ENCODE results near the gene PDGFA.

Gene PDGFA

GRCh38 chr7:556837-557557 is 37.4 kb upstream of the PDGFA start:
- Histone ChIP-seq H3K27me3 (ENCODE audit: control insufficient read depth, low read length) (no peaks in the 10 kb centered on the region), H3K36me3 (ENCODE audit: control insufficient read depth, low read length) (no peaks in the 10 kb centered on the region), H3F3A (ENCODE audit: control insufficient read depth, insufficient read depth) (no peaks in the 10 kb centered on the region), H3K4me1 (ENCODE audit: control insufficient read depth, low read length) (no peaks in the 10 kb centered on the region), H3K4me2 (ENCODE audit: low read length) (no peak overlapping the region), H4K20me1 (ENCODE audit: control insufficient read depth, insufficient read depth, low read depth, low read length) (no peaks in the 10 kb centered on the region), H3K4me3 (ENCODE audit: low read length) (no peak overlapping the region), H3K27ac (ENCODE audit: low read depth, low read length) (no peak overlapping the region), H3K9me3 (ENCODE audit: control insufficient read depth, insufficient read depth, low read length) (peaks cover 12% of the 10 kb centered on the region; the same call in 1 of the 2 replicates), H3K79me2 (ENCODE audit: control insufficient read depth, low read length) (no peaks in the 10 kb centered on the region), H3K9me2 (replicated peaks; ENCODE audit: control insufficient read depth, low read length) (no peaks in the 10 kb centered on the region)
- TF ChIP-seq CTCF (IDR thresholded peaks at IDR 0.05; ENCODE audit: low read depth, low read length, poor library complexity, severe bottlenecking) (no peak), EZH2phosphoT487 (IDR thresholded peaks at IDR 0.05; ENCODE audit: borderline replicate concordance, low read length) (no peak)

- no peak overlapping the region for H3K4me3 ChIP-seq (ENCODE audit: low read length)
Measured at GRCh38 chr7:556291-556826, 36.7 kb upstream of the PDGFA start.

GRCh38 chr7:555551-556160 is 36.0 kb upstream of the PDGFA start:
- H3K4me3 ChIP-seq (ENCODE audit: low read length): no peak overlapping the region
- H3K36me3 ChIP-seq (ENCODE audit: control insufficient read depth, low read length): no peaks in the 10 kb centered on the region
- TF ChIP-seq EZH2phosphoT487 (IDR thresholded peaks at IDR 0.05; ENCODE audit: borderline replicate concordance, low read length) (no peak), CTCF (IDR thresholded peaks at IDR 0.05; ENCODE audit: low read depth, low read length, poor library complexity, severe bottlenecking) (no peak)
- H3K27me3 ChIP-seq (ENCODE audit: control insufficient read depth, low read length): no peaks in the 10 kb centered on the region
- no peak overlapping the region for H3K27ac ChIP-seq (ENCODE audit: low read depth, low read length)
- H3K9me3 ChIP-seq (ENCODE audit: control insufficient read depth, insufficient read depth, low read length): peaks cover 12% of the 10 kb centered on the region; the same call in 1 of the 2 replicates
- H3F3A ChIP-seq (ENCODE audit: control insufficient read depth, insufficient read depth): no peaks in the 10 kb centered on the region
- H4K20me1 ChIP-seq (ENCODE audit: control insufficient read depth, insufficient read depth, low read depth, low read length): no peaks in the 10 kb centered on the region
- H3K4me2 ChIP-seq (ENCODE audit: low read length): no peak overlapping the region
- H3K79me2 ChIP-seq (ENCODE audit: control insufficient read depth, low read length): no peaks in the 10 kb centered on the region
- no peaks in the 10 kb centered on the region for H3K9me2 ChIP-seq (replicated peaks; ENCODE audit: control insufficient read depth, low read length)
- no peaks in the 10 kb centered on the region for H3K4me1 ChIP-seq (ENCODE audit: control insufficient read depth, low read length)

More at GRCh38 chr7:556291-556826, 36.7 kb upstream of the PDGFA start:
- no peaks in the 10 kb centered on the region for H4K20me1 ChIP-seq (ENCODE audit: control insufficient read depth, insufficient read depth, low read depth, low read length)
- no peak overlapping the region for H3K27ac ChIP-seq (ENCODE audit: low read depth, low read length)
- peaks cover 12% of the 10 kb centered on the region; the same call in 1 of the 2 replicates for H3K9me3 ChIP-seq (ENCODE audit: control insufficient read depth, insufficient read depth, low read length)
- no peaks in the 10 kb centered on the region for H3K4me1 ChIP-seq (ENCODE audit: control insufficient read depth, low read length)
- TF ChIP-seq EZH2phosphoT487 (IDR thresholded peaks at IDR 0.05; ENCODE audit: borderline replicate concordance, low read length): no peak
- H3K4me2 ChIP-seq (ENCODE audit: low read length): no peak overlapping the region
- no peaks in the 10 kb centered on the region for H3K36me3 ChIP-seq (ENCODE audit: control insufficient read depth, low read length)
- no peaks in the 10 kb centered on the region for H3K79me2 ChIP-seq (ENCODE audit: control insufficient read depth, low read length)
- no peaks in the 10 kb centered on the region for H3F3A ChIP-seq (ENCODE audit: control insufficient read depth, insufficient read depth)
- no peaks in the 10 kb centered on the region for H3K27me3 ChIP-seq (ENCODE audit: control insufficient read depth, low read length)
- H3K9me2 ChIP-seq (replicated peaks; ENCODE audit: control insufficient read depth, low read length): no peaks in the 10 kb centered on the region

All from DOHH2 (cell line).